ENCODE measurements around the gene COL23A1.

Gene COL23A1

GRCh38 chr5:178298283-178298807 lies 291.8 kb downstream of the COL23A1 start:
- Histone ChIP-seq H3K9me3 (ENCODE audit: control insufficient read depth in 5 of 5, low read length in 5 of 5) (no peaks in the 10 kb centered on the region), H3K27ac (ENCODE audit: low read depth, low read length) (no peak overlapping the region), H3K9ac (ENCODE audit: low read length in 5 of 5) (no peak overlapping the region), H3K36me3 (ENCODE audit: control insufficient read depth in 5 of 5, insufficient read depth in 5 of 5, low read length in 5 of 5) (no peaks in the 10 kb centered on the region), H3K4me1 (ENCODE audit: control insufficient read depth in 5 of 5, insufficient read depth in 5 of 5, low read length in 5 of 5) (no peaks in the 10 kb centered on the region), H3K4me3 (ENCODE audit: low read depth in 1 of 5, low read length in 5 of 5) (no peak overlapping the region), H3K27me3 (ENCODE audit: control insufficient read depth in 5 of 5, insufficient read depth in 4 of 5, low read length in 5 of 5) (peaks cover 0 to 3% (median 0%) of the 10 kb centered on the region in 5 donors)

- Histone ChIP-seq H3K9me3 (ENCODE audit: control insufficient read depth in 5 of 5, low read length in 5 of 5) (no peaks in the 10 kb centered on the region), H3K9ac (ENCODE audit: low read length in 5 of 5) (no peak overlapping the region), H3K4me3 (ENCODE audit: low read depth in 1 of 5, low read length in 5 of 5) (no peak overlapping the region), H3K27ac (ENCODE audit: low read depth, low read length) (no peak overlapping the region), H3K4me1 (ENCODE audit: control insufficient read depth in 5 of 5, insufficient read depth in 5 of 5, low read length in 5 of 5) (no peaks in the 10 kb centered on the region), H3K27me3 (ENCODE audit: control insufficient read depth in 5 of 5, insufficient read depth in 4 of 5, low read length in 5 of 5) (peaks cover 0 to 6% (median 0%) of the 10 kb centered on the region in 5 donors), H3K36me3 (ENCODE audit: control insufficient read depth in 5 of 5, insufficient read depth in 5 of 5, low read length in 5 of 5) (no peaks in the 10 kb centered on the region)
Measured at GRCh38 chr5:178297751-178298150, 292.4 kb downstream of the COL23A1 start.

GRCh38 chr5:178296066-178296465 lies 294.1 kb downstream of the COL23A1 start:
- H3K9me3 ChIP-seq (ENCODE audit: control insufficient read depth in 5 of 5, low read length in 5 of 5) = no peaks in the 10 kb centered on the region
- peaks cover 2 to 18% (median 9%) of the 10 kb centered on the region in 5 donors for H3K27me3 ChIP-seq (ENCODE audit: control insufficient read depth in 5 of 5, insufficient read depth in 4 of 5, low read length in 5 of 5)
- no peak overlapping the region for H3K27ac ChIP-seq (ENCODE audit: low read depth, low read length)
- H3K4me3 ChIP-seq (ENCODE audit: low read depth in 1 of 5, low read length in 5 of 5) = no peak overlapping the region
- no peaks in the 10 kb centered on the region for H3K4me1 ChIP-seq (ENCODE audit: control insufficient read depth in 5 of 5, insufficient read depth in 5 of 5, low read length in 5 of 5)
- H3K36me3 ChIP-seq (ENCODE audit: control insufficient read depth in 5 of 5, insufficient read depth in 5 of 5, low read length in 5 of 5) = no peaks in the 10 kb centered on the region
- H3K9ac ChIP-seq (ENCODE audit: low read length in 5 of 5) = no peak overlapping the region

GRCh38 chr5:178295589-178295988 lies 294.6 kb downstream of the COL23A1 start:
- no peaks in the 10 kb centered on the region for H3K4me1 ChIP-seq (ENCODE audit: control insufficient read depth in 5 of 5, insufficient read depth in 5 of 5, low read length in 5 of 5)
- H3K36me3 ChIP-seq (ENCODE audit: control insufficient read depth in 5 of 5, insufficient read depth in 5 of 5, low read length in 5 of 5) = no peaks in the 10 kb centered on the region

GRCh38 chr5:178293815-178294214 lies 296.4 kb downstream of the COL23A1 start:
- no peak overlapping the region for H3K27ac ChIP-seq (ENCODE audit: low read depth, low read length)
- H3K4me1 ChIP-seq (ENCODE audit: control insufficient read depth in 5 of 5, insufficient read depth in 5 of 5, low read length in 5 of 5) = no peaks in the 10 kb centered on the region
- H3K9ac ChIP-seq (ENCODE audit: low read length in 5 of 5) = no peak overlapping the region
- H3K27me3 ChIP-seq (ENCODE audit: control insufficient read depth in 5 of 5, insufficient read depth in 4 of 5, low read length in 5 of 5) = peaks cover 5 to 27% (median 23%) of the 10 kb centered on the region in 5 donors
- H3K36me3 ChIP-seq (ENCODE audit: control insufficient read depth in 5 of 5, insufficient read depth in 5 of 5, low read length in 5 of 5) = no peaks in the 10 kb centered on the region
- no peak overlapping the region for H3K4me3 ChIP-seq (ENCODE audit: low read depth in 1 of 5, low read length in 5 of 5)
- no peaks in the 10 kb centered on the region for H3K9me3 ChIP-seq (ENCODE audit: control insufficient read depth in 5 of 5, low read length in 5 of 5)

More at GRCh38 chr5:178295589-178295988, 294.6 kb downstream of the COL23A1 start:
- peaks cover 5 to 21% (median 11%) of the 10 kb centered on the region in 5 donors for H3K27me3 ChIP-seq (ENCODE audit: control insufficient read depth in 5 of 5, insufficient read depth in 4 of 5, low read length in 5 of 5)
- no peak overlapping the region for H3K9ac ChIP-seq (ENCODE audit: low read length in 5 of 5)
- H3K27ac ChIP-seq (ENCODE audit: low read depth, low read length) = no peak overlapping the region
- H3K9me3 ChIP-seq (ENCODE audit: control insufficient read depth in 5 of 5, low read length in 5 of 5) = no peaks in the 10 kb centered on the region
- no peak overlapping the region for H3K4me3 ChIP-seq (ENCODE audit: low read depth in 1 of 5, low read length in 5 of 5)

GRCh38 chr5:178293400-178293799 lies 296.8 kb downstream of the COL23A1 start:
- no peaks in the 10 kb centered on the region for H3K4me1 ChIP-seq (ENCODE audit: control insufficient read depth in 5 of 5, insufficient read depth in 5 of 5, low read length in 5 of 5)
- H3K9ac ChIP-seq (ENCODE audit: low read length in 5 of 5) = no peak overlapping the region
- H3K9me3 ChIP-seq (ENCODE audit: control insufficient read depth in 5 of 5, low read length in 5 of 5) = no peaks in the 10 kb centered on the region
- peaks cover 5 to 27% (median 25%) of the 10 kb centered on the region in 5 donors for H3K27me3 ChIP-seq (ENCODE audit: control insufficient read depth in 5 of 5, insufficient read depth in 4 of 5, low read length in 5 of 5)
- no peaks in the 10 kb centered on the region for H3K36me3 ChIP-seq (ENCODE audit: control insufficient read depth in 5 of 5, insufficient read depth in 5 of 5, low read length in 5 of 5)
- no peak overlapping the region for H3K27ac ChIP-seq (ENCODE audit: low read depth, low read length)
- no peak overlapping the region for H3K4me3 ChIP-seq (ENCODE audit: low read depth in 1 of 5, low read length in 5 of 5)

GRCh38 chr5:178292826-178293205 lies 297.4 kb downstream of the COL23A1 start:
- Histone ChIP-seq H3K9ac (ENCODE audit: low read length in 5 of 5) (no peak overlapping the region), H3K36me3 (ENCODE audit: control insufficient read depth in 5 of 5, insufficient read depth in 5 of 5, low read length in 5 of 5) (no peaks in the 10 kb centered on the region), H3K4me1 (ENCODE audit: control insufficient read depth in 5 of 5, insufficient read depth in 5 of 5, low read length in 5 of 5) (no peaks in the 10 kb centered on the region), H3K27me3 (ENCODE audit: control insufficient read depth in 5 of 5, insufficient read depth in 4 of 5, low read length in 5 of 5) (peaks cover 8 to 28% (median 26%) of the 10 kb centered on the region in 5 donors), H3K9me3 (ENCODE audit: control insufficient read depth in 5 of 5, low read length in 5 of 5) (no peaks in the 10 kb centered on the region), H3K4me3 (ENCODE audit: low read depth in 1 of 5, low read length in 5 of 5) (no peak overlapping the region), H3K27ac (ENCODE audit: low read depth, low read length) (no peak overlapping the region)

- no peak overlapping the region for H3K4me3 ChIP-seq (ENCODE audit: low read depth in 1 of 5, low read length in 5 of 5)
- H3K36me3 ChIP-seq (ENCODE audit: control insufficient read depth in 5 of 5, insufficient read depth in 5 of 5, low read length in 5 of 5) = no peaks in the 10 kb centered on the region
- H3K9ac ChIP-seq (ENCODE audit: low read length in 5 of 5) = no peak overlapping the region
- no peak overlapping the region for H3K27ac ChIP-seq (ENCODE audit: low read depth, low read length)
- H3K27me3 ChIP-seq (ENCODE audit: control insufficient read depth in 5 of 5, insufficient read depth in 4 of 5, low read length in 5 of 5) = peaks cover 10 to 33% (median 27%) of the 10 kb centered on the region in 5 donors
- no peaks in the 10 kb centered on the region for H3K4me1 ChIP-seq (ENCODE audit: control insufficient read depth in 5 of 5, insufficient read depth in 5 of 5, low read length in 5 of 5)
- H3K9me3 ChIP-seq (ENCODE audit: control insufficient read depth in 5 of 5, low read length in 5 of 5) = no peaks in the 10 kb centered on the region
Measured at GRCh38 chr5:178291969-178292825, 298.0 kb downstream of the COL23A1 start.

- H3K36me3 ChIP-seq (ENCODE audit: control insufficient read depth in 5 of 5, insufficient read depth in 5 of 5, low read length in 5 of 5) = no peaks in the 10 kb centered on the region
- no peak overlapping the region for H3K27ac ChIP-seq (ENCODE audit: low read depth, low read length)
- no peak overlapping the region for H3K4me3 ChIP-seq (ENCODE audit: low read depth in 1 of 5, low read length in 5 of 5)
- H3K27me3 ChIP-seq (ENCODE audit: control insufficient read depth in 5 of 5, insufficient read depth in 4 of 5, low read length in 5 of 5) = peaks cover 17 to 35% (median 34%) of the 10 kb centered on the region in 5 donors
- no peaks in the 10 kb centered on the region for H3K9me3 ChIP-seq (ENCODE audit: control insufficient read depth in 5 of 5, low read length in 5 of 5)
- no peaks in the 10 kb centered on the region for H3K4me1 ChIP-seq (ENCODE audit: control insufficient read depth in 5 of 5, insufficient read depth in 5 of 5, low read length in 5 of 5)
- H3K9ac ChIP-seq (ENCODE audit: low read length in 5 of 5) = no peak overlapping the region
Measured at GRCh38 chr5:178291161-178291561, 299.0 kb downstream of the COL23A1 start.

- H3K27me3 ChIP-seq (ENCODE audit: control insufficient read depth in 5 of 5, insufficient read depth in 4 of 5, low read length in 5 of 5) = peaks cover 17 to 39% (median 34%) of the 10 kb centered on the region in 5 donors
- no peak overlapping the region for H3K9ac ChIP-seq (ENCODE audit: low read length in 5 of 5)
- H3K4me3 ChIP-seq (ENCODE audit: low read depth in 1 of 5, low read length in 5 of 5) = no peak overlapping the region
- H3K27ac ChIP-seq (ENCODE audit: low read depth, low read length) = no peak overlapping the region
- no peaks in the 10 kb centered on the region for H3K36me3 ChIP-seq (ENCODE audit: control insufficient read depth in 5 of 5, insufficient read depth in 5 of 5, low read length in 5 of 5)
- H3K9me3 ChIP-seq (ENCODE audit: control insufficient read depth in 5 of 5, low read length in 5 of 5) = no peaks in the 10 kb centered on the region
- H3K4me1 ChIP-seq (ENCODE audit: control insufficient read depth in 5 of 5, insufficient read depth in 5 of 5, low read length in 5 of 5) = no peaks in the 10 kb centered on the region
Measured at GRCh38 chr5:178290376-178290775, 299.8 kb downstream of the COL23A1 start.
